HL-60 (cell line): ENCODE measurements around the gene SLC22A31.

Experiments
- GABPA ChIP-seq: IDR thresholded peaks from 2 replicates; pipeline ENCODE4 v1.6.1; 2012; ENCODE audit warnings: low read depth
- POLR2AphosphoS5 ChIP-seq: IDR thresholded peaks from 2 replicates; pipeline ENCODE4 v1.6.1; 2012; ENCODE audit warnings: low read depth
- SPI1 ChIP-seq: IDR thresholded peaks from 2 replicates; pipeline ENCODE4 v1.6.1; 2012; ENCODE audit warnings: low read depth, mild to moderate bottlenecking, borderline replicate concordance
- TF ChIP-seq, protein P1 (sequence below): IDR thresholded peaks from one replicate; pipeline ENCODE4 v1.5.1; 2011; ENCODE audit warnings: low read length, control low read depth, inconsistent platforms; ENCODE audit not compliant: insufficient read depth

- TF ChIP-seq POLR2AphosphoS5 = no peak
- TF ChIP-seq, protein P1, sequence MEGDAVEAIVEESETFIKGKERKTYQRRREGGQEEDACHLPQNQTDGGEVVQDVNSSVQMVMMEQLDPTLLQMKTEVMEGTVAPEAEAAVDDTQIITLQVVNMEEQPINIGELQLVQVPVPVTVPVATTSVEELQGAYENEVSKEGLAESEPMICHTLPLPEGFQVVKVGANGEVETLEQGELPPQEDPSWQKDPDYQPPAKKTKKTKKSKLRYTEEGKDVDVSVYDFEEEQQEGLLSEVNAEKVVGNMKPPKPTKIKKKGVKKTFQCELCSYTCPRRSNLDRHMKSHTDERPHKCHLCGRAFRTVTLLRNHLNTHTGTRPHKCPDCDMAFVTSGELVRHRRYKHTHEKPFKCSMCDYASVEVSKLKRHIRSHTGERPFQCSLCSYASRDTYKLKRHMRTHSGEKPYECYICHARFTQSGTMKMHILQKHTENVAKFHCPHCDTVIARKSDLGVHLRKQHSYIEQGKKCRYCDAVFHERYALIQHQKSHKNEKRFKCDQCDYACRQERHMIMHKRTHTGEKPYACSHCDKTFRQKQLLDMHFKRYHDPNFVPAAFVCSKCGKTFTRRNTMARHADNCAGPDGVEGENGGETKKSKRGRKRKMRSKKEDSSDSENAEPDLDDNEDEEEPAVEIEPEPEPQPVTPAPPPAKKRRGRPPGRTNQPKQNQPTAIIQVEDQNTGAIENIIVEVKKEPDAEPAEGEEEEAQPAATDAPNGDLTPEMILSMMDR = no peak
- TF ChIP-seq SPI1 = no peak
- TF ChIP-seq GABPA = no peak
Observed at GRCh38 chr16:89179148-89179484, 21.2 kb downstream of the SLC22A31 start.
